Retinal pigment epithelial cell (primary cell): ENCODE measurements around the gene UQCC5.
A peak's percentile ranks its signal among the peaks of the same experiment; 100 is the strongest.

Source experiments
- DNase-seq: peaks from one replicate; pipeline ENCODE4 v3.0.0-alpha.2; 2010; ENCODE audit warnings: low read depth
- H3K4me3 ChIP-seq: 2 replicates; pipeline ENCODE4 v1.5.1; 2011; ENCODE audit warnings: mild to moderate bottlenecking, low read length, control low read depth, moderate library complexity
- TF ChIP-seq, protein P1 (sequence below): conservative IDR thresholded peaks from 2 replicates; pipeline ENCODE4 v1.5.1; 2011; ENCODE audit warnings: low read depth, low read length, control low read depth, inconsistent platforms

Gene UQCC5

DNA sequence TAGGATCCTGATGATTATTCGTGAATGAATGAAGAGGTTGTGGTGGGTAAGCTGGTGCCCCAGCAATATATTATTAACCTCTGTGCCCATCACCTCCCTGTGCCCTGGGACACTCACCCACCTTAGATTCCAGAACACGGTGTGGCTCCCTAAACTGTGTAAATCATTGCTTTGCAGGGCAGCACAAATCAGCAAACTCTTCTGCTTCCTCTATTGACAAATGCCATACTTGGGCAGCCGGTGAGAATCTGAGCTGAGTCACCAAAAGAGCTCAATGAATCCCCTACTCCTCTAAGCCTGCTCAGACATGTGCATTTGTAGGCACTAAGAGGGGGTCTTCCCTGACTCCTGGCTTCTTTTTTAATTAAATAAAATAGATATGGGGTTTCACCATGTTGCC lies 15.7 kb downstream of the UQCC5 start:
- DNase-seq = no peak
- TF ChIP-seq, protein P1, sequence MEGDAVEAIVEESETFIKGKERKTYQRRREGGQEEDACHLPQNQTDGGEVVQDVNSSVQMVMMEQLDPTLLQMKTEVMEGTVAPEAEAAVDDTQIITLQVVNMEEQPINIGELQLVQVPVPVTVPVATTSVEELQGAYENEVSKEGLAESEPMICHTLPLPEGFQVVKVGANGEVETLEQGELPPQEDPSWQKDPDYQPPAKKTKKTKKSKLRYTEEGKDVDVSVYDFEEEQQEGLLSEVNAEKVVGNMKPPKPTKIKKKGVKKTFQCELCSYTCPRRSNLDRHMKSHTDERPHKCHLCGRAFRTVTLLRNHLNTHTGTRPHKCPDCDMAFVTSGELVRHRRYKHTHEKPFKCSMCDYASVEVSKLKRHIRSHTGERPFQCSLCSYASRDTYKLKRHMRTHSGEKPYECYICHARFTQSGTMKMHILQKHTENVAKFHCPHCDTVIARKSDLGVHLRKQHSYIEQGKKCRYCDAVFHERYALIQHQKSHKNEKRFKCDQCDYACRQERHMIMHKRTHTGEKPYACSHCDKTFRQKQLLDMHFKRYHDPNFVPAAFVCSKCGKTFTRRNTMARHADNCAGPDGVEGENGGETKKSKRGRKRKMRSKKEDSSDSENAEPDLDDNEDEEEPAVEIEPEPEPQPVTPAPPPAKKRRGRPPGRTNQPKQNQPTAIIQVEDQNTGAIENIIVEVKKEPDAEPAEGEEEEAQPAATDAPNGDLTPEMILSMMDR = no peak
- H3K4me3 ChIP-seq = no peak overlapping the region

DNA sequence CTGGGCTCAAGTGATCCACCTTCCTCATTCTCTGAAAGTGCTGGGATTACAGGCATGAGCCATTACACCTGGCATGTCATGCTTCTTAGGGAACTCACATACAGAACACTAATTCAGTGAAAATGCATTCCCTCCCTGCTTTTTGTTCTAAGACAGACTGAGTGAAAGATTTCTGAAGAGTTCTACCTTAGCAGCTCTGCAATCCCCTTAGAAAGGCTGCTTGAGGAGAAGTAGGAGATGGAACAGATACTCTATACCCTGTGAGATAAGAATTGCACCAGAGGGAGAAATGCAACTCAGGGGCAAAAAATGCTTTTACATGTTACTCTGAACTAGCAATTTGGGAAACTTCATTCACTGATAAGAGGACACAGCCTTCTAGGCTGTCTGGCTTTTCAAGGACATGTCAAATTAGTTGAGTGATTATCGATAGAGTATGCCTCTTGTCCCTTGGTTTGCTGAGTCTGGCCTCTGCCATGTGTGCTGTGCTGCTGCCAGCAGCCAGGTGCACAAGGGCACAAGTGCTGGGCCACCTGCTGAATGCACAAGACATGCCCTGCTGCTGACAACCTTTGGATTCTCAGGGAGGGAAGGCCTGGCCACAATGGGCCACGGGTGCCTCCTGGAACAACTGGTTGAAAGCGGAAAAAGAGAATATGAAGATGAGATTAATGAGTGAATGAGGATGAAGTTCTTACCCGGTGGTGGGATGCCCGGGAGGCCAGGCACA lies 17.8 kb downstream of the UQCC5 start:
- H3K4me3 ChIP-seq = no peak overlapping the region
- TF ChIP-seq, protein P1 = no peak

DNA sequence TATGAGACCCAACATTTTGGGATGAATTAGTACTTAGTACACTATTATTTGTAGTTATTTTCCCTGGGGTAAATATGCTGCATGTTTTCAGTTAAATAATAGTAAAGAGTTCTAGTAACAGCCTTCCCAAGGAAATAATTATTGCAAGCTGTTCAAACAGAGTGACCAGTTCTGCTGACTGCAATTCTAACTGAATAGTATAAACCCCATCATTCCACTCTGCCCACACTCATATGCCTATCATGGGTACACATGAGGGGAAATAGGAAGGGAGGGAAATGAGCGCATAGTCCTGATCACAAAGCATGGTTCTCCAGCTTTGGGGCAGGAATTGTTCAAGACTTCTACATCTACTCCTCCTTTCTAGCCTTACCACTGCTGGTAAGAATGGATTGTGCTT lies 18.7 kb downstream of the UQCC5 start:
- TF ChIP-seq, protein P1 = no peak
- no peak for DNase-seq
- H3K4me3 ChIP-seq = no peak overlapping the region

More for the DNA sequence above, 17.8 kb downstream of the UQCC5 start:
- DNase-seq = no peak

DNA sequence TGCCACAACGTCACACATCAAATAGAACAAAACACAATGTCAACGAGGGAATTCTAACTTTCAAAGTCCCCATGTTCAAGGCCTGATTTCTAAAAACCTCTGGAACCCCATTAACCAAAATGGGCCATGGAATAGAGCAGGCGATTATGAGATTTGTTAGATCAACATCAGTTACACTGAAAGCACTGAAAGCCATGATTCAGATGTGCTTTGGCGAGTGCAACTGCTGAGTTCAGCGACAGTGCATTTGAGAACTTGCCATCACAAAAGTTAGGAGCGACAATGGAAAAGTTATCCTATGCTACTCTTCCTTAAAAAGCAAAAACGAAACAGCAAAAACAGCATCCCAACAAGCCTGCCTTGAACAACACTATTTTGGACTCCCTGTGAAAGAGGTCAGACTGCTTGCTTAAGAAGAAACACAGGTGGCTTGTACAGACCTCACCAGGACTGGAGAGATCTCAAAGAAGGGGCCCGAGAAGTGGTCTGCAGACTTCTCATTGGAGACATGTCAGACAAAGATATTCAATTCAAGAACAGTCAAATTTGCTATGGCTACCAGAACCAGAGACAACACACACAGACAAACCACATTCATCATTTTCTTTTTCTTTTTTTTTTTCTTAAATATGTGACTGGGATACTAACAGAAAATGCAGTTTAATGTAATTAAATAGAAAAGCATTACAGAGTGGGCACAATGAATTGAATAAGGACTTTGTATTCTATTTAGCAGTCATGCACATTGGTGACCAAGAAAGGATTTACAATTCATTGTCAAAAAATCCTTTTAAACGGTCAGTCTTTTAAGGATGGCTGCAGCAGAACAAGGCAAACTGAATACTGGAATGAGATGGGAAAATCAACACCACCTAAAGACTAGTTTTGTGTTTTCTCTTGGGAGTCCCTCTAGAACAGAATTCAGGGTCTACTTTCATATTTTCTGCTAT lies 20.9 kb downstream of the UQCC5 start:
- no peak for DNase-seq
- TF ChIP-seq, protein P1 = no peak
- H3K4me3 ChIP-seq = no peak overlapping the region

DNA sequence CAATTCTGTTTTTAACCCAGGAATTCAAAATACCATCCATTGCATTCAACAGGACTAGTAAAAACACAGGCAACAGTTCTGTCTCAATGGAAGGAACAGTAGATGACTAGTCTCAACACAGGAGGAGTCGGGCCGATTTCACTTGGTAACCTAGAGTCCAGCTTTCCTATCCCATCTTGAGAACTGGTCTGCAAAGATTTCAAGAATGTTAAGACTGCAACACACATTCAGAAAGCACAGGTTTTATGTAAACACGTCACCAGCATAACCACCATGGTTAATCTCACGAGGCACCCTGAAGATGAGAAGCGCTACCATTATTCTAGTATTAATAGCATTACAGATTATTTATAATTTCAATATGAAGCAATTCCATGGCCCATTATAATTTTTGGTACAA lies 22.0 kb downstream of the UQCC5 start:
- H3K4me3 ChIP-seq = no peak overlapping the region
- TF ChIP-seq, protein P1 = no peak
- peak; percentile 87 for DNase-seq

DNA sequence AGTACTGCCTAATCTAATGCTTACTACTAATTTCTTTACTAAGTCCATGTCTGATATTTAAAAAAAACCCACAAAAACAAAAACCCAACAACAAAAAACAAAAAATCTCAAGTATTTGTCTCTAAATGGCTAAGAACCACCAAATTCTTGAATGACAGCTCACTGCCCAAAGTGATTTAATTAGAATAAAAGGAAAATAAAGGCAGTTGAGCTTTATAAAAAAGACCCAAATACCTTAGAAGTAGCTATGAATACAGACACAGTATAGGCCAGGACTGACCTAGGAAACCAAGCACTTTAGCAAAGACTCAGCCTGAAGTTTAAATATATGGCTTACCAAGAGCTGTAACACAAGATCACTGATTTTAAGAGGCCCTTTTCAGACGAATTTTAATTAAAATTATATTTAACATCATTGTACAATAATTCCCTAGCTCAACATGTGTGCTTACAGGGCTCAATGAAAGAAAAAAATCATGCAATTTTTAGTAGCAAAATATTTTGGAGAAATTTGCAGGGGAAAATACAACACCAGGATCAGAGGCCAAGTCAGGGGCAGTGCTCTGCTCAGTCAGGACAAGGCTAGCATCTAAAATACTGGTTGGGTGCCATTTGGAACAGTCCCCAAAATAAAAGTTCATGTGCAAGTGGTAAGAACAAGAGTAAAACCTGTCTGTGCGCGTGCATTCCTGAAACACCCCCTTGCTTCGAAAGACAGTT lies 24.8 kb downstream of the UQCC5 start:
- H3K4me3 ChIP-seq = no peak overlapping the region
- TF ChIP-seq, protein P1 = no peak

More for the DNA sequence above, 24.8 kb downstream of the UQCC5 start:
- DNase-seq = peak; percentile 84
